GM18861 (cell line): ENCODE measurements around the gene BRAT1.

Source experiments
- ATAC-seq: cut with Tn5 transposase; IDR thresholded peaks from one replicate; pipeline ENCODE4 v1.9.1; 2021; ENCODE audit not compliant: unreplicated experiment

BRAT1 gene

GRCh38 chr7:2585446-2585845, 30.1 kb upstream of the BRAT1 start:
- no peak for ATAC-seq

GRCh38 chr7:2583798-2584580, 28.7 kb upstream of the BRAT1 start:
- ATAC-seq: no peak

DNA sequence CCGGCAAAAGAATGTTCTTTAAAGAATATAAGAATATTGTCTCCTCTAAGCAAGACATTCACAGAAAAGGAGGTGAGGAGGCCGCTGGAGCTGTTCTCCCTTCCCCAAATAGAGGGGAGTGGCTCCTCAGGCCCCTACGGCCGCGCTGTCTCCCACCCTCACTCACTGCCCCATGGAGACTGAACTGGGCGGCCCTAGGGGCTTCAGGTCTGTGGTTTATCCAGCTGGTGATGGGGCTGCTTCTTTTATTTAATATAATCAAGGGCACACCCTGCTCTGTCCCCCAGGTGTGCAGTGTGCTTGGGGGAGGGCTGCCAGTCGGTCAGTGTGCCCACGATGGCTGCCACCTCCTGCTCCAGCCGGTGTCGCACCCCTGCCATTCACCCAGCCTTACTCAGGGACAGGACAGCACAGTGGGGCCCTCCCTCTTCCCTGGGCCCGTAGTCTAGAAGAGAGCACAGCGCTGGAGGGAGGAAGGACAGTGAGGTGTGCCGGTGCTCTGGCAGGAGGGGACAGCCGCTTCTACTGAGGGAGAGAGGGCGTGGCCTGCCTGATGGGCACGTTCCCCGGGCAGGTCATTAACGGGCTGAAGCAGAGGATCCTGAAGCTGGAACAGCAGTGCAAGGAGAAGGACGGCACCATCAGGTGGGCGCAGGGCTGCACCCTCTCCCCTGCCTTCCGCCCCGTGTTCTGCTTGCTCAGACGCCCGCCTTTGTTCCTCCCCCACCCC, 26.8 kb upstream of the BRAT1 start:
- no peak for ATAC-seq

DNA sequence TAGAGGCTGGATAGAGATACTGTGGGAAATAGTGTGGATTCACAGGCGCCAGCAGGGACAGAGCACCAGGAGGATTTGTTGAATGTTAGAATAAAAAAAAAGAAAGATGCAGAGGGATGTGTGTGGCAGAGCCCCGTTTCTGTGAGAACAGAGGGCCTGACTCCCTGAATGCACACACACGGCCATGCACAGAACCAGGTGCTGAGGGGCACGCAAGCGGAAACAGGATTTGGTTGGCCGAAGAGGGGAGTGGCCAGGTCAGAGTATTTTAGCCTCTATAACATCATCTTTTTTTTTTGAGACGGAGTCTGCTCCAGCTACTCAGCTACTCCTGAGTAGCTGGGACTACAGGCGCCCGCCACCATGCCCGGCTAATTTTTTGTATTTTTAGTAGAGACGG, 25.3 kb upstream of the BRAT1 start:
- no peak for ATAC-seq

DNA sequence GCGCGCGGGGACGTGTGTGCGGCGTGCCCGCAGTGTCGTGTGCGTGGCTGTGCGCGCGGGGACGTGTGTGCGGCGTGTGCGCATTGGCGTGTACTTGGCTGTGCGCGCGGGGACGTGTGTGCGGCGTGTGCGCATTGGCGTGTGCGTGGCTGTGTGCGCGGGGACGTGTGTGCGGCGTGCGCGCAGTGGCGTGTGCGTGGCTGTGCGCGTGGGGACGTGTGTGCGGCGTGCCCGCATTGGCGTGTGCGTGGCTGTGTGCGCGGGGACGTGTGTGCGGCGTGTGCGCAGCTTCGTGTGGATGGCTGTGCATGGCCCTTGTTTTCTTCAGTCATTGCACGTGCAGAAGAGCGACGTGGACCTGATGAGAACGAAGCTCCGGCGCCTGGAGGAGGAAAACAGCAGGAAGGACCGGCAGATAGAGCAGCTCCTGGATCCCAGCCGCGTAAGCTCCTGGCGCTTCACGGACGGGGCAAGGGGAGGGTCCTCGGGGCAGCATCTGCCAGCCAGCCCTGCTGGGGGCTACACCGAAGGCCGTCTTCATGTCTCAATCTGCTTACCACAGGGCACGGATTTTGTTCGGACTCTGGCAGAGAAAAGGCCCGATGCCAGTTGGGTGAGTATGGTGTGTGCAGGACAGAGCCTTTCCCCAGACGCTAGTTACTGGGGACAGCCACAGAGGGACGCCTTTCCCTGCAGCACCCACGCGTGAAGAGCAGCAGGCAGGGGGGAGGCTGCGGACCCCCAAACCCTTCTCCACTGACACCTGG, 22.8 kb upstream of the BRAT1 start:
- no peak for ATAC-seq

- ATAC-seq: no peak
Observed at GRCh38 chr7:2576742-2577491, 21.6 kb upstream of the BRAT1 start.

DNA sequence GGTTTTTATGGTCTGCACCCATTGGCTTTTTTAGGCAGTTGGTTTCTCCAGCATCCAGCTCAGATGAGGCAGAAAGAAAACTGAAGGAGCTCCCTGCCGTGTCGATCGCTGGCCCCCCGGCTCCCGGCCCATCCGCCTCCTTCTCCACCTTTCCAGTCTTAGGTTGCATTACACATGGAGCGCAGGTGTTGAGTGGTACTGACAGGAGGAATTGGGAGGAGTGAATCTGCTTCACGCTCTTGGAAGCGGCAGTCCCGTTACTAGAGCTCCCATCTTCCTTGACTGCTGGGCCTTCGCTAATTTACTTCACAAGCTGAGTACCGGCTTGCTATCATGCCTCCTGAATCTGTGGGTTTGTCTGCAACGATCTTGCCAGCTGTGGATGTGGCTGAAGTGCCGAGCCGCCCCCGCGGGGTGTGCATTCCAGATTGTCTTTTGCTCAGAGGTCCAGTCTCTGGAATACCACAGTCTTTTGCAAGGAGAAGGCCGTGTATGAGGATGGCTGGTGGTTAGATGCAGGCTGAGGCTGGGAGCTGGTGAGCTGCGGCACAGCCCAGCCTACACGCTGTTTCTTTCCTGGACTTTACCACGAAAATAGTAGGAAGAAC, 20.5 kb upstream of the BRAT1 start:
- no peak for ATAC-seq

GRCh38 chr7:2575046-2575732, 19.9 kb upstream of the BRAT1 start:
- no peak for ATAC-seq

DNA sequence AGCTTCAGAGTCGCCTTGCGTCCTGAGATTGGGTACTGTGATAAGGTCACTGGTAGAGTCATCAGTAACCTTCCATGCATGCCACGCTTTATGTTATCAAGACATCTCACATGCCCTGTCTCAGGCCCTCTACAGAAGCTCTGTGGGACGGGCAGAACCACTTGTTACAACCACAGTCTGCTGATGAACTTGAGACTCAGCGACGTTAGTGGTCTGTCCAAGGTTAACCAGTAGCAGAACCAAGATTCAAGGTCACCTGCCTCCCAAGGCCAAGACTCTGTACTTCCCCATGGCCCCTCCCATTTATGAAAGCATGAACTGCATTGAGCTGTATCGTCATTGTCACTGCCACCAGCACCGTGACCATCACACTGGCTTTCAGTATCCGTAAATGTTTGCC, 18.4 kb upstream of the BRAT1 start:
- ATAC-seq: no peak

- no peak for ATAC-seq
Observed at GRCh38 chr7:2572101-2572842, 16.9 kb upstream of the BRAT1 start.

DNA sequence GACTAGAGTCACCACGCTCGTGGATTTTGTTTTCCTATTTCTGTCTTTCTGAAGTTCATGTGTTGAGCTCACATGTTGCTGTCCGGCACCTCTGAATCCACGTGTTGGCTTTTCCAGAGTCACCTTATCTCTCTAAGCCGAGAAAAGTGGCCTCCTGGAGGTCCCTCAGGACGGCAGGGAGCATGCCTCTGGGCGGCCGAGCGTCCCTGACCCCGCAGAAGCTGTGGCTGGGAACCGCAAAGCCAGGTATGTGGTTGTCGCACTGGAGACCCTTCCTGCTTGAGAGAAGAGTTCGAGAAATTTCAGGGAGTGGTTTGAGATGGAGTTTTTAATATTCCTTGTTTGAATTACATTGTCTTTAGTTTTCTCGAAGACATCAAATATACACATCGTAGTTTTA, 16.1 kb upstream of the BRAT1 start:
- no peak for ATAC-seq

GRCh38 chr7:2570021-2570420, 14.7 kb upstream of the BRAT1 start:
- no peak for ATAC-seq

DNA sequence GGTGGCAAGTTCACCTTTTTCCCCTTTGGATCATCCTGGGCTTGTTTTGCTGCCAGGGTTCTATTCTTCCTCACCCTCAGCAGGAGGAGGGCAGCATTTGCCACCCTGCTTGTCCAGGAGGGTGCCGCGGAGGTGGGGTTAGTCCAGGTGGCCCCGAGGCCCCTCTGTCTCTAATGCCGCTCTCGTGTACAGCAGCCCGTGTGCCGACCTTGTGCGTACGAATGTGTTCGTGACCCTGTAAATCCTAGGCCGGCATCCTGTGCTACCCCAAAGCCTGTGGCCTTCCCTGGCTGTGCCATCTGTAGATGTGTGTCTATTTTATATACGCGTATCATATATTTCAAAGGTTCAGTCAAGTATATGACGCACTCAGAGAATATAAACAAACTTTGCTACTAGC, 14.1 kb upstream of the BRAT1 start:
- no peak for ATAC-seq

DNA sequence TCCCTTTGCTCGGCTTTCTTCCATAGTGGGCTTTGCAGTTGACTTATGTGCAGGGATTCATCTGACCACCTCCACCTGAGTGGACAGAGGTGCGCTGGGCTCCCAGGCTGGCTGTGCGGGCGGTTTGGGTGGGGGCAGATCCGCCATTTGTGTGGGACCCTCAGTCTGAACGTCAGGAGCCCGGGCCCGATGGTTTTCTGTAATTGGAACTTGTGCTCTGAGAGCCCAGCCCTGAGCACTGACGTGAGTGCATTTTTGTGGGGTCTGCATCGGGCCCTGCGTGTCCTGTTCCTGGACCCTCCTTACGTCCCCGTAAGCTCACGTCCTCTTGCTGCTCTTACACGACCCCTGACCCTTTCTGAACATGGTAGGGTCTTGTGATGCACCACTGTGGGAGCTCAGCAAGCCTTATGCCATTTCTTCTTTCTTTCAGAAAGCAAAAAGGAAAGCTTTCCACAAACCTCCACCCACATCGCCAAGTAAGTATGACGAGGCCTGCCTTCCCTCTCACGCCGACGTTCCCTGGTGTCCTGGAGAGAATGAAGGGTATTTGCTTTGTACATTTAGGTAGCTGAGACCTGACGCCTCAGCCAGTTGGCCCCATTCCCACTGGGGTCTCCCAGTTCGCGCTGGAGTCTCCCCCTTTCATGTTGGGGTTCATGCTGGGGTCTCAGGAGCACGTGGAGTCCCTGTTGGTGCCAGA, 13.3 kb upstream of the BRAT1 start:
- no peak for ATAC-seq

GRCh38 chr7:2567679-2568278, 12.5 kb upstream of the BRAT1 start:
- ATAC-seq: no peak

- ATAC-seq: no peak
Observed at GRCh38 chr7:2566890-2567678, 11.8 kb upstream of the BRAT1 start.

GRCh38 chr7:2566348-2566889, 11.1 kb upstream of the BRAT1 start:
- no peak for ATAC-seq
